Kidney epithelial cell (primary cell): ENCODE measurements around the gene SLC5A10. TPM values are rescaled to one million over a fixed set of nuclear protein-coding genes. Genes with fewer than 3 reads are reported as not detected.

Experiments used
- DNase-seq: peaks from one replicate; pipeline ENCODE4 v3.0.0-alpha.2; 2010; ENCODE audit warnings: low read depth
- H3K27me3 ChIP-seq: 2 replicates; pipeline ENCODE4 v1.6.0; 2011; ENCODE audit warnings: low read length; ENCODE audit not compliant: control insufficient read depth, insufficient read depth
- H3K36me3 ChIP-seq: 2 replicates; pipeline ENCODE4 v1.5.1; 2011; ENCODE audit warnings: low read length; ENCODE audit not compliant: control insufficient read depth, insufficient read depth
- H3K4me3 ChIP-seq: 2 replicates; pipeline ENCODE4 v1.5.1; 2011; ENCODE audit warnings: low read depth, mild to moderate bottlenecking, control low read depth, low read length
- CTCF ChIP-seq: IDR thresholded peaks from 2 replicates; pipeline ENCODE4 v1.5.1; 2011; ENCODE audit warnings: mild to moderate bottlenecking, moderate library complexity, low read length, control low read depth, inconsistent platforms; ENCODE audit not compliant: insufficient read depth, poor library complexity, severe bottlenecking
- total RNA-seq: library from RNA; depleted of rRNA; stranded (reverse); fragments of >200 nt; gene quantifications from 2 replicates; pipeline ENCODE4 v1.2.3, GENCODE V29; 2015

The SLC5A10 gene
- total RNA-seq = not detected in 2 replicates

GRCh38 chr17:18951941-18952842 is at the start of gene SLC5A10:
TSS of gene SLC5A10 (plus strand) at chr17:18952165. CDS start at chr17:18952206, 41 bp downstream.
- no peaks in the 10 kb centered on the region for H3K36me3 ChIP-seq
- H3K4me3 ChIP-seq = no peak within 1 kb of the TSS
- no peak for DNase-seq
- H3K27me3 ChIP-seq = no peaks in the 10 kb centered on the region
- peak; percentile 58 for TF ChIP-seq CTCF

- H3K27me3 ChIP-seq = no peaks in the 10 kb centered on the region
- no peak for DNase-seq
- no peak overlapping the region for H3K4me3 ChIP-seq
- no peak for TF ChIP-seq CTCF
- peaks cover 2% of the 10 kb centered on the region for H3K36me3 ChIP-seq
These were observed 47.5 kb upstream of the SLC5A10 start for GRCh38 chr17:18904482-18904881.

GRCh38 chr17:18905226-18905625 is 46.7 kb upstream of the SLC5A10 start:
- TF ChIP-seq CTCF = no peak
- peaks cover 2% of the 10 kb centered on the region for H3K36me3 ChIP-seq
- DNase-seq = no peak
- H3K27me3 ChIP-seq = no peaks in the 10 kb centered on the region
- H3K4me3 ChIP-seq = no peak overlapping the region

- DNase-seq = no peak
- Histone ChIP-seq H3K36me3 (peaks cover 2% of the 10 kb centered on the region), H3K27me3 (no peaks in the 10 kb centered on the region), H3K4me3 (no peak overlapping the region)
- TF ChIP-seq CTCF = no peak
These were observed 41.6 kb upstream of the SLC5A10 start for GRCh38 chr17:18910326-18910725.

GRCh38 chr17:18910881-18911280 is 41.1 kb upstream of the SLC5A10 start:
- H3K36me3 ChIP-seq = peaks cover 2% of the 10 kb centered on the region
- DNase-seq = no peak
- no peak overlapping the region for H3K4me3 ChIP-seq
- no peaks in the 10 kb centered on the region for H3K27me3 ChIP-seq
- no peak for TF ChIP-seq CTCF

- Histone ChIP-seq H3K36me3 (peaks cover 1% of the 10 kb centered on the region), H3K4me3 (no peak overlapping the region)
- TF ChIP-seq CTCF = no peak
These were observed 35.0 kb upstream of the SLC5A10 start for GRCh38 chr17:18916816-18917500.

More at GRCh38 chr17:18916816-18917500, 35.0 kb upstream of the SLC5A10 start:
- no peak for DNase-seq
- no peaks in the 10 kb centered on the region for H3K27me3 ChIP-seq
